Karpas-422 (cell line): ENCODE data around the gene TEX53. TPM values are rescaled to one million over a fixed set of nuclear protein-coding genes. Genes with fewer than 3 reads are reported as not detected.

Source experiments
- DNase-seq: peaks from one replicate; pipeline ENCODE4 v3.0.0-alpha.2; 2015
- H2AFZ ChIP-seq: fragments of 200-600 bp; sonication (generic); 2 replicates; pipeline ENCODE4 v1.6.1; 2014; ENCODE audit warnings: antibody characterized with exemption, low read length, mixed read lengths
- H3K27ac ChIP-seq: fragments of 200-600 bp; sonication (generic); 2 replicates; pipeline ENCODE4 v1.5.1; 2014; ENCODE audit warnings: mild to moderate bottlenecking, low read length, moderate library complexity
- H3K27me3 ChIP-seq: fragments of 200-600 bp; sonication (generic); 2 replicates; pipeline ENCODE4 v1.6.1; 2014; ENCODE audit warnings: low read length, mixed read lengths
- H3K36me3 ChIP-seq: fragments of 200-600 bp; sonication (generic); 2 replicates; pipeline ENCODE4 v1.6.1; 2014; ENCODE audit warnings: low read length, mixed read lengths; ENCODE audit not compliant: insufficient read depth
- H3K4me1 ChIP-seq: fragments of 200-600 bp; sonication (generic); 2 replicates; pipeline ENCODE4 v1.6.1; 2014; ENCODE audit warnings: mild to moderate bottlenecking, low read length, mixed read lengths
- H3K4me2 ChIP-seq: fragments of 200-600 bp; sonication (generic); 2 replicates; pipeline ENCODE4 v1.6.1; 2014; ENCODE audit warnings: low read length, low read depth, mild to moderate bottlenecking; ENCODE audit not compliant: poor library complexity, severe bottlenecking
- H3K4me3 ChIP-seq: fragments of 200-600 bp; sonication (generic); 2 replicates; pipeline ENCODE4 v1.5.1; 2014; ENCODE audit warnings: mild to moderate bottlenecking, antibody characterized with exemption, low read length, mixed read lengths
- H3K79me2 ChIP-seq: fragments of 200-600 bp; sonication (generic); 2 replicates; pipeline ENCODE4 v1.6.1; 2014; ENCODE audit warnings: mild to moderate bottlenecking, low read length, mixed read lengths
- H3K9ac ChIP-seq: fragments of 200-600 bp; sonication (generic); 2 replicates; pipeline ENCODE4 v1.6.0; 2014; ENCODE audit warnings: low read length
- H3K9me2 ChIP-seq: fragments of 200-600 bp; sonication (generic), shearing (Covaris generic); replicated peaks from 2 replicates; pipeline ENCODE4 v1.6.0; 2014; ENCODE audit warnings: mild to moderate bottlenecking, low read length, moderate library complexity; ENCODE audit not compliant: insufficient read depth
- H3K9me3 ChIP-seq: fragments of 300-700, 200-600 bp; sonication (generic); 2 replicates; pipeline ENCODE4 v1.6.1; 2014; ENCODE audit warnings: low read length, mixed read lengths
- H4K20me1 ChIP-seq: fragments of 200-600 bp; sonication (generic); 2 replicates; pipeline ENCODE4 v1.6.1; 2014; ENCODE audit warnings: mild to moderate bottlenecking, antibody characterized with exemption, low read length, low read depth; ENCODE audit not compliant: insufficient read depth
- total RNA-seq: library from RNA; depleted of rRNA; stranded (reverse); fragments of >200 nt; shearing (Covaris generic); gene quantifications from 2 replicates; pipeline ENCODE4 v1.2.3, GENCODE V29; 2014; ENCODE audit warnings: low replicate concordance

TEX53 gene
- total RNA-seq, 1 experiment from 2014 or later, result not detected

- no peak overlapping the region for H3K9ac ChIP-seq
- H3K36me3 ChIP-seq, result no peaks in the 10 kb centered on the region
- no peak overlapping the region for H3K4me3 ChIP-seq
- DNase-seq, result no peak
- no peaks in the 10 kb centered on the region for H3K9me2 ChIP-seq
- no peaks in the 10 kb centered on the region for H4K20me1 ChIP-seq
- no peak overlapping the region for H2AFZ ChIP-seq
- no peak overlapping the region for H3K27ac ChIP-seq
- no peak overlapping the region for H3K4me2 ChIP-seq
- no peaks in the 10 kb centered on the region for H3K27me3 ChIP-seq
- H3K4me1 ChIP-seq, result no peaks in the 10 kb centered on the region
- no peaks in the 10 kb centered on the region for H3K79me2 ChIP-seq
- H3K9me3 ChIP-seq, result no peaks in the 10 kb centered on the region
Observed at GRCh38 chr9:114693248-114693855, 35.7 kb upstream of the TEX53 start.

DNA sequence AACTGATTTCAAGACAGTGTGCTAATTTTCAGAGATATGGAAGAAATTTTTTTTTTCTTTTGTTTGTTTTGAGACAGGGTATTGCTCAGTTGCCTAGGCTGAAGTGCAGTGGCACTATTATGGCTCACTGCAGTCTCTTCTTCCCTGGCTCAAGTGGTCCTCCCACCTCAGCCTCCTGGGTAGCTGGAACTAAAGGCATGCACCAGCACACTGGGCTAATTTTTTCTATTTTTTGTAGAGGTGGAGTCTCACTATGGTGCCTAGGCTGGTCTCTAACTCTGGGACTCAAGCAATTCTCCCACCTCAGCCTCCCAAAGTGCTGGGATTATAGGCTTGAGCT is 34.3 kb upstream of the TEX53 start:
- no peak overlapping the region for H3K4me3 ChIP-seq
- no peak overlapping the region for H3K4me2 ChIP-seq
- no peaks in the 10 kb centered on the region for H3K9me2 ChIP-seq
- H3K9me3 ChIP-seq, result no peaks in the 10 kb centered on the region
- H3K9ac ChIP-seq, result no peak overlapping the region
- H3K27me3 ChIP-seq, result no peaks in the 10 kb centered on the region
- no peaks in the 10 kb centered on the region for H3K79me2 ChIP-seq
- H4K20me1 ChIP-seq, result no peaks in the 10 kb centered on the region
- DNase-seq, result no peak
- no peaks in the 10 kb centered on the region for H3K4me1 ChIP-seq
- H3K27ac ChIP-seq, result no peak overlapping the region
- H3K36me3 ChIP-seq, result no peaks in the 10 kb centered on the region
- no peak overlapping the region for H2AFZ ChIP-seq

- Histone ChIP-seq H3K27me3 (no peaks in the 10 kb centered on the region), H2AFZ (no peak overlapping the region), H3K9me2 (no peaks in the 10 kb centered on the region), H3K36me3 (no peaks in the 10 kb centered on the region), H3K9ac (no peak overlapping the region), H3K79me2 (no peaks in the 10 kb centered on the region), H3K27ac (no peak overlapping the region), H3K4me1 (no peaks in the 10 kb centered on the region), H3K4me2 (no peak overlapping the region), H3K9me3 (no peaks in the 10 kb centered on the region), H3K4me3 (no peak overlapping the region), H4K20me1 (no peaks in the 10 kb centered on the region)
- no peak for DNase-seq
Observed at GRCh38 chr9:114691046-114691955, 33.7 kb upstream of the TEX53 start.

- Histone ChIP-seq H3K27me3 (no peaks in the 10 kb centered on the region), H3K9ac (no peak overlapping the region), H3K4me1 (no peaks in the 10 kb centered on the region), H4K20me1 (no peaks in the 10 kb centered on the region), H3K27ac (no peak overlapping the region), H3K79me2 (no peaks in the 10 kb centered on the region), H3K4me3 (no peak overlapping the region), H2AFZ (no peak overlapping the region), H3K9me3 (no peaks in the 10 kb centered on the region), H3K4me2 (no peak overlapping the region), H3K36me3 (no peaks in the 10 kb centered on the region), H3K9me2 (no peaks in the 10 kb centered on the region)
- no peak for DNase-seq
Observed at GRCh38 chr9:114690308-114690707, 32.7 kb upstream of the TEX53 start.

DNA sequence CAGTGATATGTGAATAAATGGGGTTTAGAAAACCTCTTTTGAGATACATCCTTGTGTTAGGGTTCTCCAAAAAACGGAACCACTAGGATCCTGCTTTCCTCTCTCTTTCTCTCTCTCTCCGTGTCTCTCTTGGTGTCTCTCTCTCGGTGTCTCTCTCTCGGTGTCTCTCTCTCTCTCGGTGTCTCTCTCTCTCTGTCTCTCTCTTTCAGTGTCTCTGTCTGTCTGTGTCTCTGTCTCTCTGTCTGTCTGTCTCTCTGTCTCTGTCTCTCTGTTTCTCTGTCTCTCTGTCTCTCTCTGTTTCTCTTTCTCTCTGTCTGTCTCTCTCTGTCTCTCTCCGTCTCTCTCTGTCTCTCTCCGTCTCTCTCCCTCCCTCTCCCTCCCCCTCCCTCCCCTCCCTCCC is 32.2 kb upstream of the TEX53 start:
- H3K36me3 ChIP-seq, result no peaks in the 10 kb centered on the region
- no peaks in the 10 kb centered on the region for H3K9me3 ChIP-seq
- no peaks in the 10 kb centered on the region for H3K79me2 ChIP-seq
- H4K20me1 ChIP-seq, result no peaks in the 10 kb centered on the region
- H3K27ac ChIP-seq, result no peak overlapping the region
- DNase-seq, result no peak
- H3K4me3 ChIP-seq, result no peak overlapping the region
- no peak overlapping the region for H3K9ac ChIP-seq
- H3K27me3 ChIP-seq, result no peaks in the 10 kb centered on the region
- no peaks in the 10 kb centered on the region for H3K9me2 ChIP-seq
- H3K4me2 ChIP-seq, result no peak overlapping the region
- H3K4me1 ChIP-seq, result no peaks in the 10 kb centered on the region
- no peak overlapping the region for H2AFZ ChIP-seq

GRCh38 chr9:114688909-114689610 is 31.5 kb upstream of the TEX53 start:
- no peak for DNase-seq
- H4K20me1 ChIP-seq, result no peaks in the 10 kb centered on the region
- no peaks in the 10 kb centered on the region for H3K36me3 ChIP-seq
- H3K4me2 ChIP-seq, result no peak overlapping the region
- no peaks in the 10 kb centered on the region for H3K9me3 ChIP-seq
- H3K4me1 ChIP-seq, result no peaks in the 10 kb centered on the region
- no peak overlapping the region for H3K27ac ChIP-seq
- no peak overlapping the region for H3K4me3 ChIP-seq
- H3K9me2 ChIP-seq, result no peaks in the 10 kb centered on the region
- H3K9ac ChIP-seq, result no peak overlapping the region
- no peaks in the 10 kb centered on the region for H3K27me3 ChIP-seq
- no peak overlapping the region for H2AFZ ChIP-seq
- H3K79me2 ChIP-seq, result no peaks in the 10 kb centered on the region

DNA sequence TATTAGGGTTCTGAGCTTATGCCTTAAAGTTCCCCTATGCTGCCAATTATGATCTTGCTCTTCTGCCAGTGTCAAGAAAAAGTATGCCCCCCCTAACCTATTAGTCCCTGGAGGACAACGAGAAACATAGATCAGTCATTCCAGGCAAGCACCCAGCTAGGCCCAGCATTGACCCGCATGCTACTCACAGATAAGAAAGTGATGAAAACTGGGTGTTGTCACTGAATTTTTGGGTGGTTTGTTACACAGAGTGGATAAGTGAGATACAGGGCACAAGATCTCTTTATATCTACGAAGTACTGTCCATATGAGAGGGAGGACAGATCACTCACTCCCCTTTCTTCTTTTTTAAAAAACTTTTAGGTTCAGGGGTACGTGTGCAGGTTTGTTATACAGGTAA is 30.8 kb upstream of the TEX53 start:
- no peak for DNase-seq
- no peak overlapping the region for H3K4me2 ChIP-seq
- no peaks in the 10 kb centered on the region for H4K20me1 ChIP-seq
- H3K9ac ChIP-seq, result no peak overlapping the region
- H3K27me3 ChIP-seq, result no peaks in the 10 kb centered on the region
- H2AFZ ChIP-seq, result no peak overlapping the region
- H3K9me2 ChIP-seq, result no peaks in the 10 kb centered on the region
- no peaks in the 10 kb centered on the region for H3K36me3 ChIP-seq
- no peaks in the 10 kb centered on the region for H3K9me3 ChIP-seq
- H3K4me1 ChIP-seq, result no peaks in the 10 kb centered on the region
- no peak overlapping the region for H3K4me3 ChIP-seq
- no peak overlapping the region for H3K27ac ChIP-seq
- no peaks in the 10 kb centered on the region for H3K79me2 ChIP-seq

DNA sequence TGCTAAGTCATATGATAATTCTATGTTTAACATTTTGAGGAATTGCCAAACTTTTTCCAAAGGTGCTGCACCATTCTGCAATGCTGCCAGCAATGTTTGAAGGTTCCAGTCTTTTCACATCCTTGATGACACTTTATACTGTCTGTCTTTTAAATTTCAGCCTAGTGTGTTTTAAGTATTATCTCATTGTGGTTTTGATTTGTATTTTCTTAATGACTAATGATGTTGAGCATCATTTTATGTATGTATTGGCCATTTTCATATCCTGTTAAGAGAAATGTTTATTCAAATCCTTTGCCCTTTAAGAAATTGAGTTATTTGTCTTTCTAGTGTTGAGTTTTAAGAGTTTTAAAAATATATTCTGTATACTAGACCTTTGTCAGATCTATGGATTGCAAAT is 29.4 kb upstream of the TEX53 start:
- H3K9me3 ChIP-seq, result no peaks in the 10 kb centered on the region

More for the DNA sequence above, 29.4 kb upstream of the TEX53 start:
- Histone ChIP-seq H3K79me2 (no peaks in the 10 kb centered on the region), H3K27me3 (no peaks in the 10 kb centered on the region), H3K9ac (no peak overlapping the region), H3K4me1 (peaks cover under 1% of the 10 kb centered on the region; the same call in 1 of the 2 replicates), H3K4me3 (no peak overlapping the region), H3K27ac (no peak overlapping the region), H4K20me1 (no peaks in the 10 kb centered on the region), H3K36me3 (no peaks in the 10 kb centered on the region), H3K4me2 (no peak overlapping the region), H2AFZ (no peak overlapping the region), H3K9me2 (no peaks in the 10 kb centered on the region)
- no peak for DNase-seq
